Erythroblast (primary cell): ENCODE data around the gene GLCE.

ENCODE experiments used
- GATA1 ChIP-seq: IDR thresholded peaks from 2 replicates; pipeline ENCODE4 v1.6.1; 2011; ENCODE audit warnings: low read depth, mild to moderate bottlenecking, control low read depth, low read length, moderate library complexity
- POLR2A ChIP-seq: IDR thresholded peaks from 2 replicates; pipeline ENCODE4 v1.6.1; 2011; ENCODE audit warnings: mild to moderate bottlenecking, low read length

DNA sequence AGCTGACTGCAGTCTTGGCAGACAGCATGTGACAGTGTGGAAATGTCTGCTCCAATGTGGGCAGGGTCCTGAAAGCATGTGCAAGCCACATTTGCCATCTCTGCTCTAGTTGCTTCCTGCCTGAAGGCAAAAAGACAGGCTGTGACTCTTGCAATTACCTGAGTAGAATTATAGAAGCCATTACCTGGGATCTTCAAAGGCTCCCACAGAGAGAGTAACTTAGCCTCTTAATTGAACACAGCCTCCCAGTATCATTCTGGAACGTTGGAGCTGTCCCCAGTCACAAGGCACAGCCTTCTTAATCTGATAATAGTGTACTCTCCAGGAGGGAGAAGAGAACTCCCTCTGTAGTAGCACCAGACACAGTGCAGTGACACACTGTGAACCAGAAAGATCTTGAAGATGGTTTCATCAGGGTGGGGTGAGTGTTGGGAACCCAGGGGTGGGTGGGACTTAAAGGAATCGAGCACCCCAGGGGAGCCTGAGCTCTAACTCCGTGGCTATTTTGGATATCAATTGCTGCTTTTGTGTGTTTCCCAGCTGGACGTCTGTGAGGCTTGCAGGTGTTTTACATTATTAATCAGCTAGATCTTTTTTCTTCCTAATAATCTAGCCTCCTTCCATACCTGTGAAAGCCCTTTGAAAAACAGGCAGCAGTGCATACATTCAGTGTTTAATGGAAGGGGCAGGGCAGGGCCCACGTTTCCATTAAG, 40.6 kb upstream of the GLCE start:
- TF ChIP-seq POLR2A = peak; percentile 28
- no peak for TF ChIP-seq GATA1
